GM21825 (cell line): ENCODE results near the gene TNFRSF25.
"Not testable (repeated sequence)": the region's sequence is repeated elsewhere in the genome, so short reads cannot be mapped to it uniquely, and the experiment has no call there.

ENCODE experiments used
- ATAC-seq: cut with Tn5 transposase; IDR thresholded peaks from one replicate; pipeline ENCODE4 v1.9.1; 2021; ENCODE audit warnings: mild to moderate bottlenecking, moderate library complexity; ENCODE audit not compliant: unreplicated experiment

TNFRSF25 gene

GRCh38 chr1:6437012-6437700, 28.8 kb downstream of the TNFRSF25 start:
- ATAC-seq = not testable (repeated sequence)

- ATAC-seq = not testable (repeated sequence)
These were observed 29.7 kb downstream of the TNFRSF25 start for GRCh38 chr1:6436277-6436676.

GRCh38 chr1:6435547-6435946, 30.4 kb downstream of the TNFRSF25 start:
- ATAC-seq = no peak

- ATAC-seq = no peak
These were observed 30.8 kb downstream of the TNFRSF25 start for GRCh38 chr1:6435129-6435528.

- ATAC-seq = no peak
These were observed 31.8 kb downstream of the TNFRSF25 start for GRCh38 chr1:6434186-6434585.

GRCh38 chr1:6431645-6432579, 34.1 kb downstream of the TNFRSF25 start:
- ATAC-seq = not testable (repeated sequence)

- not testable (repeated sequence) for ATAC-seq
These were observed 36.1 kb downstream of the TNFRSF25 start for GRCh38 chr1:6429660-6430411.

GRCh38 chr1:6428453-6428852, 37.5 kb downstream of the TNFRSF25 start:
- ATAC-seq = not testable (repeated sequence)

GRCh38 chr1:6427441-6428390, 38.3 kb downstream of the TNFRSF25 start:
- ATAC-seq = no peak

GRCh38 chr1:6426972-6427350, 39.0 kb downstream of the TNFRSF25 start:
- ATAC-seq = no peak

- ATAC-seq = no peak
These were observed 39.5 kb downstream of the TNFRSF25 start for GRCh38 chr1:6426277-6426971.

GRCh38 chr1:6425658-6426057, 40.3 kb downstream of the TNFRSF25 start:
- ATAC-seq = no peak

GRCh38 chr1:6424619-6425593, 41.1 kb downstream of the TNFRSF25 start, which contains the start of gene ESPN:
Gene ESPN, plus strand, starts transcription at chr1:6424776. Its CDS starts 180 bp downstream, at chr1:6424956.
- no peak for ATAC-seq

- ATAC-seq = no peak
These were observed 41.9 kb downstream of the TNFRSF25 start for GRCh38 chr1:6424000-6424565.

GRCh38 chr1:6423321-6423999, 42.5 kb downstream of the TNFRSF25 start:
- ATAC-seq = no peak

GRCh38 chr1:6421266-6421665, 44.7 kb downstream of the TNFRSF25 start:
- no peak for ATAC-seq

- no peak for ATAC-seq
These were observed 45.4 kb downstream of the TNFRSF25 start for GRCh38 chr1:6420454-6421042.
